Measurements from ENCODE around the gene CPN2.

The CPN2 gene

GRCh38 chr3:194380326-194380725, 29.2 kb upstream of the CPN2 start:
- no peak for DNase-seq (ENCODE audit: low spot score)

DNA sequence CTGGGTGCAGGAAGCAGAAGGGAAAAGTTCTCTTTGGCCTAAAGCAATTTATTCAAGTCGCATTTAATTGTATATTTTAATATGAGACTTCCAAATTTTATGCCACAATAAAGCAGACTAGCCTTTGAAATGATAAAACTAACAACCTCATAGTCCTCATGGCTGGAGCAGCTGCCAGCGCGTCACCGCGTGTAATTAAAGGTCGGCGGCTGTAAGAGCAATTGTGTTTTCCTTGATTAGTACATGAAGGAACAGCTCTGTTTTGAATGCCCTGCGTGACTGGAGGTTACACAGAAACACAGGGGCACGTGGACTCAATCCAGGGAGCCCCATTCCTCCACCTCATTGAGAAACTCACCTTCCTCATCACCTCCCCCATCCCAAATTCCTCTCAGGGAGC, 28.5 kb upstream of the CPN2 start:
- no peak for DNase-seq (ENCODE audit: low spot score)

- DNase-seq (ENCODE audit: low spot score), result no peak
These were observed 28.1 kb upstream of the CPN2 start for GRCh38 chr3:194379231-194379630.

- DNase-seq (ENCODE audit: low spot score), result no peak
These were observed 26.6 kb upstream of the CPN2 start for GRCh38 chr3:194377708-194378107.

- no peak for DNase-seq (ENCODE audit: low spot score)
These were observed 25.1 kb upstream of the CPN2 start for GRCh38 chr3:194376241-194376560.

- no peak for DNase-seq (ENCODE audit: low spot score)
These were observed 24.5 kb upstream of the CPN2 start for GRCh38 chr3:194375473-194376240.

DNA sequence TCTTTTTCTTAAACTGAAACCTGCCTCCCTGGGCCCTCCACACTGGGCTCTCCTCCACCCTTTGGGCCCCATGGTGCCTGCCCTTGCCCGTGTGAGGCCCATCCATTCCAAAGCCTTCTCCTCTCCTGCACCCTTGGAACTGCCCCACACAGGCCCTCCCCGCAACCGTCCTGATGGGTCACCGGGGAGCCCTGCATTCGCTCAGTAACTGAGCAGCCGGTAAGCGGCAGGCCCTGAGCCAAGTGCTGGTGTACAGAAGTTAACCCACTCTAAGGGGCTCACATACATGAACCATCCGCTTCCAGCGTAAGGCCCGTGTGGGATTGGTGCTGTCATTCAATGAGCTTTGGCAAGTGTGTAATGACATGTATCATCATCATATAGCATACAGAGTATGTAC, 23.8 kb upstream of the CPN2 start:
- DNase-seq (ENCODE audit: low spot score), result no peak

DNA sequence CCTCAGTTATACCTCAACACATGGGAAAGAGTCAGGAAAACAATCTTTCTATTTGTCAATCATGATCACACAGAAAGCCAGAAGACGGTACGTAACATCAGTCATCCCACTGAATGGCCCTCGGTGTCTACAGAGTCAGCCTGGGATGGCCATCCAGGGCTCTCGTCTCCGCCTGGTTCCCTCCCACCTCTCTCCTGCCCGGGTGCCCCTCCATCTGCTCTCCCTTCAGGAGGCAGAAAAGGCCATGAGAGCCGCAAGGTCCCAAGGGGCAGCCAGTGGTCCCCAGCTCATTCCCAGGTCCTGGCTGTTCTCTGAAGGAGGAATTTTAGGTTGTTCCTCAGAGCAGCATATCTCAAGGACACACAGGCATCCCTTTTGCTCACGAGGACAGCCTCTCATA, 22.8 kb upstream of the CPN2 start:
- no peak for DNase-seq (ENCODE audit: low spot score)

- no peak for DNase-seq (ENCODE audit: low spot score)
These were observed 21.9 kb upstream of the CPN2 start for GRCh38 chr3:194373028-194373427.

DNA sequence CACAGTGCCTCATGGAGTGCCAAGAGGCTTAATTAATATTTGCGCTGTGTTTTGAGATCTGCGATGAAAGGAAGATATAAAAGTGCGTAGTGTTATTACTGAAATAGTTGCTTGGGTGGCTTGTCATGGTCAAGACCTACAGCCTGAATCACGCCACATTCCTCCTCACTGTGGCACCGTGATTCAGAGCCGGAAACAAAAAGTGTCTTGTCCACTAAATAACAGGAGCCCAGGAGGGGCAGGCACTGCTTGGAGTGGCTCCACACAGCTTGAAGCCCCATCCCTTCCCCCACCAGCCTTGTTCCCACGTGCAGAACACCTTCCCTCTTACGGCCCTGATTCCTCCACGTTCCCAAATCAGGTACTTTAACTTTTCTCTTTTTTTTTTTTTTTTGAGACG, 19.6 kb upstream of the CPN2 start:
- no peak for DNase-seq (ENCODE audit: low spot score)

DNA sequence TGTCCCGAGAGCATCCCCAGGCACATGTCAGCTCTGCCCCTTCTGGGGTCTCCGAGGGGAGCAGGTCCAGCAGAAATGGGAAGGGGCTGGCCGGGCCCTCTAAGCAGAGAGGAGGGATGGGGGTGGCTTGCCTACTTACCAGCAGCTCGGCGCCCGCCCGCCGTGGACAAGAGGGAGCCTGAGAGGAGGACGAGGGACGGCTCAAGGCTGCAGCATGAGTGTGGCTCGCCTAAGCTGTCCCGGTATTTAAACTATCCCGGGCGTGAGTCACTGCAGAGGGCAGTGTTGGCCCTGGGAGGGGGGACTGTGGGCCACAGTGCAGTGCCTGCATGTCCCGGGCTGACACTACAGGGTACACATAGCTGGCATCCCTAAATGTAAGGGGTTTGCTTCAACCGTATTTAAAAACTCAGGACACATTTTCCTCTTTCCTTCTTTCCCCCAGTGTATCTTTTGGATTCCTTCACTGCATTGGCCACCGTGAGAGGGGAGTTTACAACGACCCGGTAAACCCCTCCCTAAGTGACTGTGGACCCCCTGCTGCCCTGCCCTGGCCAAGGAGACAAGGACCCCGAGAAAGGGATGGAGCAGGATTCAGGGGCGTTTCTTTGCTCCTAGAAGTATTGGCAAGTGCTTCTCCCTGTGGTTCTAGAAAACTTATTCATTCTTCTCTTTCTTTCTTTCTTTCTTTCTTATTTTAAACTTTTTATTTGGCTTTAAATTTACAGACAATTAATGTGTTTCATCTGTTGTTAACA, 18.6 kb upstream of the CPN2 start, which contains the start of gene LRRC15:
TSS of gene LRRC15 (minus strand) at position 222 of the 758 bp plus-strand sequence. CDS start 8,700 bp downstream, outside the sequence.
- peak; percentile 51 for DNase-seq (ENCODE audit: low spot score)

- DNase-seq (ENCODE audit: low spot score), result no peak
These were observed 17.8 kb upstream of the CPN2 start for GRCh38 chr3:194368918-194369317.

GRCh38 chr3:194367992-194368841, 17.1 kb upstream of the CPN2 start:
- DNase-seq (ENCODE audit: low spot score), result no peak

- no peak for DNase-seq (ENCODE audit: low spot score)
These were observed 14.9 kb upstream of the CPN2 start for GRCh38 chr3:194365978-194366490.

GRCh38 chr3:194365526-194365925, 14.4 kb upstream of the CPN2 start:
- DNase-seq (ENCODE audit: low spot score), result no peak

DNA sequence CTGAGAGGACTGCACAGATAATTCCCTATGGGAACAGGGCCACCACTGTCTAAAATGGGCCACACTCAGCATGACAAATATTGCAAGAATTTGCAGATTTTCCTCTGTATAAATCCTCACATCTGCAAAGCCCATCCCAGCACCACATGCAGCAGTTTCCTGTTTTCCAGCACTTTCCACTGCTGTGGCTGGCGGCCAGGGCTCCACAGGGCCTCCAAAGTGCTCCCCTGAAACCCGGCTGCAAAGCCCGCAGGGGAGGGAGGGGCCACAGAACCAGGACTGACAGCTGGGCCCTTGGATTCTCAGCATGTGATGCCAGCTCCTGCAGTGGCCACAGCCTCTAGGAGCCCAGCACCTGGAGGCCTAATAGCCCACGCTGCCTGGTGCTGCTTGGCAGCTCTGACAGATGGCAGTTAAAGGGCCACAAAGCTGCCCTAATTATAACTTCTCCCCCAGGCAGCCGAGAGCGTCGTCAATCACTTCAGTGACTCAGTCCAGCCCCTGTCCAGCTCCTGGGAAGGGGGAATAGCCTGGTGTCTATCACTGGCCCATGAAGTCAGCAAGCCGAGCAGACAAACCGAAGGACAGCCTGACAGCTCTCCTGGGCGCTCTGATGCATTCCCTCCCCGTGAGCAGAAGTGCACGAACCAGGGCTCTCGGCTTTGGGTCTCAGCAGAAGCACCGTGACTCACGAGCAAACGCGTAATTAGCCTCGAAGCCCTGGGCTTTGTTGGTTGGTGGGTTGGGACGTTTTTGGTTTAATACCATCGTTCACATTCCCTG, 13.7 kb upstream of the CPN2 start:
- DNase-seq (ENCODE audit: low spot score), result no peak

DNA sequence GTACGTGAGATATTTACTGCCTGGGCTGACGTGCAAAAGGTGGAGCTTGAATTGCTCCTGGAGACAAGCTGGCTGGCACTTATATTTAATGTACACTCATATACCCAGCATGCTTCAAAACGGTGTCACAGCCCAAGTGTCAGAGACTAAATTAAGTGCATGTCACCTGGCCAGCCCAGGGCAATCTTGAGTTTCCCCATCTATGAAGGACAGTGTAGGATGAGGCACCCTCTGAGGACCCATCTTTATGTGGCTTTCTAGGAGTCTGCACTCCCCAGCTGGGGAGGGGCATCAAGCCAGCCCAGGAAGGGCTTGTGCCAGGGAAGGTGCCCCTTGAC, 13.2 kb upstream of the CPN2 start:
- no peak for DNase-seq (ENCODE audit: low spot score)

GRCh38 chr3:194360568-194360967, 9.4 kb upstream of the CPN2 start:
- DNase-seq (ENCODE audit: low spot score), result no peak

- no peak for DNase-seq (ENCODE audit: low spot score)
These were observed 6.6 kb upstream of the CPN2 start for GRCh38 chr3:194357681-194358080.

GRCh38 chr3:194355379-194355778, 4.3 kb upstream of the CPN2 start:
- DNase-seq (ENCODE audit: low spot score), result no peak

DNA sequence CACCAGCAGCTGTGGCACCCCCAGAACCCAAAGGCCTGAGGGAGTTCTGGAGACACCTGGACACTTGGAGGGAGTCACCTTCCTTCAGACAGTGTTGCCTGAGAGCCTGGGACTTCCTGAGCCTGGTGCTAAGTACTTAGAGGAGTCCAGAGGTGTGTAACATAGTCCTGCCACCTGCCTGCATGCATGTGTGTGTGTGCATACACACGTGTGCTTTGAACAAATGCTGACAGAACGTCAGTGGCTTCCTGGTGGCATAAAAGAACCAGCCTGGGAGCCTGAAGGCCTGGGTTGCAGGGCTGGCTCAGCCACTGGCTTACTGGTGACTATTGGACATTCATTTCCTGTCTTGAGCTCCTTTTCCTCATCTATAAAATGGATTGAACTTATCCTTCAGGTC, 3.2 kb upstream of the CPN2 start:
- DNase-seq (ENCODE audit: low spot score), result no peak

All from HuH-7.5 (cell line).